Fibroblast of the aortic adventitia (primary cell): ENCODE measurements around the gene ITPK1. TPM values are rescaled to one million over a fixed set of nuclear protein-coding genes. Genes with fewer than 3 reads are reported as not detected.

ENCODE experiments used
- DNase-seq: peaks from one replicate; pipeline ENCODE4 v3.0.0-alpha.2; 2010; ENCODE audit warnings: low read depth
- H3K4me3 ChIP-seq: 2 replicates; pipeline ENCODE4 v1.5.1; 2011; ENCODE audit warnings: low read depth, mild to moderate bottlenecking, control low read depth, low read length, moderate library complexity
- CTCF ChIP-seq: IDR thresholded peaks from 2 replicates; pipeline ENCODE4 v1.5.1; 2011; ENCODE audit warnings: mild to moderate bottlenecking, low read length, control low read depth, inconsistent platforms; ENCODE audit not compliant: insufficient read depth
- total RNA-seq: library from RNA; depleted of rRNA; stranded (reverse); fragments of >200 nt; gene quantifications from 2 replicates; pipeline ENCODE4 v1.2.3, GENCODE V29; 2012; ENCODE audit warnings: low replicate concordance

Gene ITPK1
- total RNA-seq, 1 donor = 20.1 TPM

- no peak for TF ChIP-seq CTCF
- no peak for DNase-seq
- H3K4me3 ChIP-seq = no peak overlapping the region
Measured at GRCh38 chr14:92939699-92940098, 176.0 kb downstream of the ITPK1 start.

- DNase-seq = no peak
- no peak overlapping the region for H3K4me3 ChIP-seq
- no peak for TF ChIP-seq CTCF
Measured at GRCh38 chr14:92938890-92939671, 176.6 kb downstream of the ITPK1 start.

GRCh38 chr14:92938235-92938875 lies 177.4 kb downstream of the ITPK1 start:
- no peak for TF ChIP-seq CTCF

GRCh38 chr14:92937051-92937937 lies 178.4 kb downstream of the ITPK1 start:
- no peak overlapping the region for H3K4me3 ChIP-seq
- no peak for DNase-seq
- TF ChIP-seq CTCF = no peak

More at GRCh38 chr14:92938235-92938875, 177.4 kb downstream of the ITPK1 start:
- no peak for DNase-seq
- no peak overlapping the region for H3K4me3 ChIP-seq

- H3K4me3 ChIP-seq = no peak overlapping the region
- TF ChIP-seq CTCF = no peak
- no peak for DNase-seq
Measured at GRCh38 chr14:92936085-92936484, 179.6 kb downstream of the ITPK1 start.

- no peak overlapping the region for H3K4me3 ChIP-seq
- no peak for DNase-seq
- no peak for TF ChIP-seq CTCF
Measured at GRCh38 chr14:92935446-92935845, 180.3 kb downstream of the ITPK1 start.
